ENCODE measurements around the gene MT1E. TPM values are rescaled to one million over a fixed set of nuclear protein-coding genes. Genes with fewer than 3 reads are reported as not detected.

The MT1E gene
- total and polyA plus RNA-seq, 2 of the 13 experiments (the other 11 are each of a cell fraction or from before 2014, with no cell fraction given), result 110 to 1,072 TPM

DNA sequence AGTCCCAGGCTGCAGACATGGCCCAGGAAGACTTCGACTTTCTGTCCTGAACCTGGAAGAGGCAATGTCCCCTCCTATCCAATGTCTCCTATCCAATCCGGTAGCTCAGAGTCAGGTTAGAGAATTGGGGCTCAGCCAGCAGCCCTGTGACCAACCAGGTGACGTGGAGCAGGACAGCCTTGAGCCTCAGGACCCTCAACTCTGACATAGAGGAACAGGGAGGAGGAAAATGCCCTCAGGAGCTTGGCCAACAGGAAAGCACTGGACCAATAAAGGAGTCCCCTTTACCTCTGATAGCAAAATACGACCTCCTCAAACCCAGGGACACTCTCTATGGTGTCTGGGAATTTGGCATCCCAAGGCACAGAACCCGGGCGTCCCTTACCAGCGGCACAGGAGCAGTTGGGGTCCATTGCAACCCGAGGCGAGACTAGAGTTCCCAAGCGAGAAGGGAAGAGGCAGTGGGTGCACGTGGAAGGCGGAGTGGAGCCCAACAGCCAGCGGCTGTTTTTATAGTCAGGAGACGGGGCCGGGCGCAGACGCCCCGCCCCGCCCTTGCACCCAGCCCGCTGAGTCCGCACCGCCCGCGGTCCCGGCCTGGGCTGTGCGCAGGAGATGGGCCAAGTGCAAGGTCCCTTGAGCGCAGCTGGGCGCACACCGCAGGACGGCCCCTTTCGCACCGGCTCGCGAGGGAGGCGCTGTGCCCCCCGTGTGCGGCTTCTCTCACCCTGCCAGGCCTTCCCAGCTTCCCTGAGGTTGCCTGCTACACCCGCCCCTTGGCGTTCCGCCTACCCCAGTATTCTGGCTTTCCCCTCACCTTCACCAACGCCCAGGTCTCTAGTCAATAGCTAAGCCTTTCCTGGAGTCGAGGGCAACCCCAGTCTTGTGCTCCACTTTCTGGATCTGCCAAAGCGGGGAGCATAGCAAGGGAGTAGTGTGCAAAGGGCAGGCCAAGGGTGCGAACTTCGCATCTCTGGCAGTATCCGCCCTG is 42.3 kb downstream of the MT1E start, which contains the start of gene MT1G (continued):
- TF ChIP-seq, protein P1, sequence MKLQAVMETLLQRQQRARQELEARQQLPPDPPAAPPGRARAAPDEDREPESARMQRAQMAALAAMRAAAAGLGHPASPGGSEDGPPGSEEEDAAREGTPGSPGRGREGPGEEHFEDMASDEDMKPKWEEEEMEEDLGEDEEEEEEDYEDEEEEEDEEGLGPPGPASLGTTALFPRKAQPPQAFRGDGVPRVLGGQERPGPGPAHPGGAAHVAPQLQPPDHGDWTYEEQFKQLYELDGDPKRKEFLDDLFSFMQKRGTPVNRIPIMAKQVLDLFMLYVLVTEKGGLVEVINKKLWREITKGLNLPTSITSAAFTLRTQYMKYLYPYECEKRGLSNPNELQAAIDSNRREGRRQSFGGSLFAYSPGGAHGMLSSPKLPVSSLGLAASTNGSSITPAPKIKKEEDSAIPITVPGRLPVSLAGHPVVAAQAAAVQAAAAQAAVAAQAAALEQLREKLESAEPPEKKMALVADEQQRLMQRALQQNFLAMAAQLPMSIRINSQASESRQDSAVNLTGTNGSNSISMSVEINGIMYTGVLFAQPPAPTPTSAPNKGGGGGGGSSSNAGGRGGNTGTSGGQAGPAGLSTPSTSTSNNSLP (IDR thresholded peaks at IDR 0.05; ENCODE audit: low read depth, low read length), result no peak
- TF ChIP-seq TAF1 (CRISPR knock-in tag; IDR thresholded peaks at IDR 0.05), result peak; percentile 48
- no peak for TF ChIP-seq CHD4 (IDR thresholded peaks at IDR 0.05; ENCODE audit: borderline replicate concordance, low read length)
- TF ChIP-seq, protein P2, sequence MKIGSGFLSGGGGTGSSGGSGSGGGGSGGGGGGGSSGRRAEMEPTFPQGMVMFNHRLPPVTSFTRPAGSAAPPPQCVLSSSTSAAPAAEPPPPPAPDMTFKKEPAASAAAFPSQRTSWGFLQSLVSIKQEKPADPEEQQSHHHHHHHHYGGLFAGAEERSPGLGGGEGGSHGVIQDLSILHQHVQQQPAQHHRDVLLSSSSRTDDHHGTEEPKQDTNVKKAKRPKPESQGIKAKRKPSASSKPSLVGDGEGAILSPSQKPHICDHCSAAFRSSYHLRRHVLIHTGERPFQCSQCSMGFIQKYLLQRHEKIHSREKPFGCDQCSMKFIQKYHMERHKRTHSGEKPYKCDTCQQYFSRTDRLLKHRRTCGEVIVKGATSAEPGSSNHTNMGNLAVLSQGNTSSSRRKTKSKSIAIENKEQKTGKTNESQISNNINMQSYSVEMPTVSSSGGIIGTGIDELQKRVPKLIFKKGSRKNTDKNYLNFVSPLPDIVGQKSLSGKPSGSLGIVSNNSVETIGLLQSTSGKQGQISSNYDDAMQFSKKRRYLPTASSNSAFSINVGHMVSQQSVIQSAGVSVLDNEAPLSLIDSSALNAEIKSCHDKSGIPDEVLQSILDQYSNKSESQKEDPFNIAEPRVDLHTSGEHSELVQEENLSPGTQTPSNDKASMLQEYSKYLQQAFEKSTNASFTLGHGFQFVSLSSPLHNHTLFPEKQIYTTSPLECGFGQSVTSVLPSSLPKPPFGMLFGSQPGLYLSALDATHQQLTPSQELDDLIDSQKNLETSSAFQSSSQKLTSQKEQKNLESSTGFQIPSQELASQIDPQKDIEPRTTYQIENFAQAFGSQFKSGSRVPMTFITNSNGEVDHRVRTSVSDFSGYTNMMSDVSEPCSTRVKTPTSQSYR (CRISPR knock-in tag; IDR thresholded peaks at IDR 0.05; ENCODE audit: borderline replicate concordance), result no peak
- no peak for TF ChIP-seq EHMT2 (IDR thresholded peaks at IDR 0.05; ENCODE audit: borderline replicate concordance, low read depth, low read length)
- no peak; the same call in 1 of the 2 replicates for TF ChIP-seq ZNF44 (CRISPR knock-in tag; IDR thresholded peaks at IDR 0.05)
- TF ChIP-seq KDM5B (CRISPR knock-in tag; IDR thresholded peaks at IDR 0.05; ENCODE audit: borderline replicate concordance), result peak; percentile 72
- TF ChIP-seq NCOA2 (CRISPR knock-in tag; IDR thresholded peaks at IDR 0.05), result peak; percentile 17; the same call in 1 of the 2 replicates
- no peak for TF ChIP-seq ZIK1 (CRISPR knock-in tag; IDR thresholded peaks at IDR 0.05; ENCODE audit: borderline replicate concordance, low read depth)
- TF ChIP-seq CAMTA2 (CRISPR knock-in tag; IDR thresholded peaks at IDR 0.05; ENCODE audit: borderline replicate concordance), result no peak
- TF ChIP-seq, protein P3, sequence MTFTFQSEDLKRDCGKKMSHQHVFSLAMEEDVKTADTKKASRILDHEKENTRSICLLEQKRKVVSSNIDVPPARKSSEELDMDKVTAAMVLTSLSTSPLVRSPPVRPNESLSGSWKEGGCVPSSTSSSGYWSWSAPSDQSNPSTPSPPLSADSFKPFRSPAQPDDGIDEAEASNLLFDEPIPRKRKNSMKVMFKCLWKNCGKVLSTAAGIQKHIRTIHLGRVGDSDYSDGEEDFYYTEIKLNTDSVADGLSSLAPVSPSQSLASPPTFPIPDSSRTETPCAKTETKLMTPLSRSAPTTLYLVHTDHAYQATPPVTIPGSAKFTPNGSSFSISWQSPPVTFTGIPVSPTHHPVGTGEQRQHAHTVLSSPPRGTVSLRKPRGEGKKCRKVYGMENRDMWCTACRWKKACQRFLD (CRISPR knock-in tag; IDR thresholded peaks at IDR 0.05; ENCODE audit: borderline replicate concordance), result peak; percentile 72; the same call in 1 of the 2 replicates
- no peak for TF ChIP-seq MED1 (CRISPR knock-in tag; IDR thresholded peaks at IDR 0.05)
- TF ChIP-seq HOXA3 (CRISPR knock-in tag; IDR thresholded peaks at IDR 0.05), result peak; percentile 69; the same call in 1 of the 2 replicates
- TF ChIP-seq YEATS2 (CRISPR knock-in tag; IDR thresholded peaks at IDR 0.05; ENCODE audit: borderline replicate concordance), result no peak
- TF ChIP-seq, protein P4, sequence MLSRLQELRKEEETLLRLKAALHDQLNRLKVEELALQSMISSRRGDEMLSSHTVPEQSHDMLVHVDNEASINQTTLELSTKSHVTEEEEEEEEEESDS (CRISPR knock-in tag; IDR thresholded peaks at IDR 0.05; ENCODE audit: borderline replicate concordance), result no peak
- no peak for TF ChIP-seq POLR2AphosphoS2 (IDR thresholded peaks at IDR 0.05; ENCODE audit: low read depth, low read length)

Data from HepG2 (cell line).